Glutamatergic neuron (in vitro differentiated cells): ENCODE results near the gene GRIP2. TPM values are rescaled to one million over a fixed set of nuclear protein-coding genes. Genes with fewer than 3 reads are reported as not detected.

Experiments used
- DNase-seq: peaks from one replicate; pipeline ENCODE4 v3.0.0; 2022
- H3K27ac Mint-ChIP-seq: one replicate; pipeline ENCODE4 v1.8.0; 2020; ENCODE audit warnings: mild to moderate bottlenecking, mixed read lengths, inconsistent platforms; ENCODE audit not compliant: unreplicated experiment
- H3K27me3 Mint-ChIP-seq: one replicate; pipeline ENCODE4 v1.8.0; 2020; ENCODE audit warnings: mild to moderate bottlenecking, moderate library complexity, mixed read lengths, inconsistent platforms; ENCODE audit not compliant: unreplicated experiment
- H3K36me3 Mint-ChIP-seq: one replicate; pipeline ENCODE4 v1.8.0; 2020; ENCODE audit warnings: mild to moderate bottlenecking, mixed read lengths, inconsistent platforms; ENCODE audit not compliant: unreplicated experiment
- H3K4me1 Mint-ChIP-seq: one replicate; pipeline ENCODE4 v1.8.0; 2020; ENCODE audit warnings: mild to moderate bottlenecking, low read depth, mixed read lengths, inconsistent platforms; ENCODE audit not compliant: unreplicated experiment
- H3K4me3 Mint-ChIP-seq: one replicate; pipeline ENCODE4 v1.8.0; 2020; ENCODE audit warnings: mild to moderate bottlenecking, mixed read lengths, inconsistent platforms; ENCODE audit not compliant: unreplicated experiment
- H3K9me3 Mint-ChIP-seq: one replicate; pipeline ENCODE4 v1.8.0; 2020; ENCODE audit warnings: mild to moderate bottlenecking, moderate library complexity, mixed read lengths, inconsistent platforms; ENCODE audit not compliant: unreplicated experiment
- total RNA-seq: library from RNA; stranded (reverse); fragmentation: NEBNext Ultra II Directional; extraction: Animal tissue kit (Norgen Biotek cat#: 25700); gene quantifications from one replicate; pipeline ENCODE4 v1.2.1, GENCODE V29; 2021; ENCODE audit not compliant: unreplicated experiment
- TF ChIP-seq, protein P1 (sequence below): fragments of 200-600 bp; sonication (generic); IDR thresholded peaks from one replicate; pipeline ENCODE4 v1.5.0; 2021; ENCODE audit not compliant: partially characterized antibody, unreplicated experiment

GRIP2 gene
- total RNA-seq, 1 donor from 2014 or later: 0.34 TPM

DNA sequence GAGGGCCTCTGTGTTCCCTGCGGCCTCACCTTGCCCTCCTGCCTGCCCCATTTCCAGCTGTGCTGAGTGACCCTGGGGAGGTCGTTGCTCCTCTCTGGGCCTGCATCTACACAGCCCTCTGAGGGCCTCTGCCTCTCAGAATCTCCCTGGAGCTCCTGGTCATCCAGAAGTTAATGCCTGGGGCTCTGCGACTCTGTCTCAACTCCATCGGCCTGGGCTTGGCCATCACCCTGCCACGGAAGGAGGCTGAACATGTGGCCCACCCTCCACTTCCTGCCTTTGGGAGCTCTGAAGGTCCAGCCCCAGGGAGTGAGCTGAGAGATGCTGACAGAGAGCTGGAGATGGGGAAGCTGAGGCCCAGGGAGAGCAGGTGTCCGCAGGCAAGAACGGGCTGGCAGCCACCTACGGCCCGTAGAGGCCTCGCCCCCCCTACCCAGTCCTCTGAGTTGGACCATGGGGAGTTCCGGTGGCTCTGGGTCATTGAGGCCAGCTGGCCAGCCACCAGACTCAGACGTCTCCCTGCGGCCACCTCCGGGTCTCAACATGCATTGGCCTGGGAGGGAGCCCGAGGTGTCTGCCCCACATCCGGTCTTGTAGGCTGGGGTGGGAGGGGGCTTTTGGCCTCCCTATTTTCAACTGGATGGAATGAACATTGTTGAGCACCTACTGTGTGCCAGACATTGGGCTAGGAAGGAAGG, 34.2 kb downstream of the GRIP2 start:
- Mint-ChIP-seq H3K36me3 (peaks cover 5% of the 10 kb centered on the region), H3K4me3 (no peak overlapping the region), H3K27ac (no peak overlapping the region), H3K4me1 (no peaks in the 10 kb centered on the region), H3K9me3 (peaks cover 7% of the 10 kb centered on the region), H3K27me3 (peaks cover 5% of the 10 kb centered on the region)
- no peak for DNase-seq
- TF ChIP-seq, protein P1, sequence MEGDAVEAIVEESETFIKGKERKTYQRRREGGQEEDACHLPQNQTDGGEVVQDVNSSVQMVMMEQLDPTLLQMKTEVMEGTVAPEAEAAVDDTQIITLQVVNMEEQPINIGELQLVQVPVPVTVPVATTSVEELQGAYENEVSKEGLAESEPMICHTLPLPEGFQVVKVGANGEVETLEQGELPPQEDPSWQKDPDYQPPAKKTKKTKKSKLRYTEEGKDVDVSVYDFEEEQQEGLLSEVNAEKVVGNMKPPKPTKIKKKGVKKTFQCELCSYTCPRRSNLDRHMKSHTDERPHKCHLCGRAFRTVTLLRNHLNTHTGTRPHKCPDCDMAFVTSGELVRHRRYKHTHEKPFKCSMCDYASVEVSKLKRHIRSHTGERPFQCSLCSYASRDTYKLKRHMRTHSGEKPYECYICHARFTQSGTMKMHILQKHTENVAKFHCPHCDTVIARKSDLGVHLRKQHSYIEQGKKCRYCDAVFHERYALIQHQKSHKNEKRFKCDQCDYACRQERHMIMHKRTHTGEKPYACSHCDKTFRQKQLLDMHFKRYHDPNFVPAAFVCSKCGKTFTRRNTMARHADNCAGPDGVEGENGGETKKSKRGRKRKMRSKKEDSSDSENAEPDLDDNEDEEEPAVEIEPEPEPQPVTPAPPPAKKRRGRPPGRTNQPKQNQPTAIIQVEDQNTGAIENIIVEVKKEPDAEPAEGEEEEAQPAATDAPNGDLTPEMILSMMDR: no peak

DNA sequence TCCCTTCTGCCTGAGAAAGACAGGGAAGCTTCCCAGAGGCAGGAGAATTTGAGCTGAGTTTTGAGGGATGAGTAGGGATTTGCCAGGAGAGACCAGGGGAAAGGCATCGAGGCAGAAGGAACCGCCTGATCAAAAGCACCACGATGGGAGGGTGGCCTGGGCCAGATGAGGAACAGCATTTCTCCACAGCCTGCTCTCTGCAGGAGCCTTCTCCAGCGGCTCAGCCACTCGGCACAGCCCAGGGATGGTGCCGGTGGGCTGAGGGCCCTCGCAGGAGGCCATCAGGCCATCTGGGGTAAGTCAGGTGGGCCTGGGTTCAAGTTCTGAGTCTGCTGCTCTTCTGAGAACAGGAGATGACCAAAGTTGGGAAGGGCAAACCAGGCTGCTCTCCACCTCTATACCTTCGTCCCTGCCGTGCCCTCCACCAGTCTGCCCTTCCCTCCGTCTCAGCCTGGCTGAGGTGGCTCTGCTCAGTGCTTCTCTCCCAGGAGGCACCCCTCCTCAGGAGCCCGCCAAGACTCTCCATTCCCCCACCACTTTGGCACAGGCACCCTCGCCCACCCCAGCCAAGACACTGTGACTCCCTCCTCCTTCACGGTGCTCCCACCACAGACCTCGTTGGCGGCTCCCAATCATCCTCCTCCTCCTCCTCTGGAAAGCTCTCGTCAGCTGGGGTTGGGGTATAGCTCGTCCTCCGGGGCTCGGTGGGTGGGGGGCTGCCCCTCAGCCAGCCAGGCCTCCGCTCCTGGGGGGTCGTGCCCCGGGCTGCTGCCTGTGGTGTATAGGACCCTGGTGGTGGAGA, 34.9 kb downstream of the GRIP2 start:
- peaks cover 6% of the 10 kb centered on the region for H3K36me3 Mint-ChIP-seq
- no peak overlapping the region for H3K4me3 Mint-ChIP-seq
- DNase-seq: no peak
- peaks cover 7% of the 10 kb centered on the region for H3K9me3 Mint-ChIP-seq
- peaks cover 5% of the 10 kb centered on the region for H3K27me3 Mint-ChIP-seq
- no peaks in the 10 kb centered on the region for H3K4me1 Mint-ChIP-seq
- H3K27ac Mint-ChIP-seq: no peak overlapping the region
- TF ChIP-seq, protein P1: no peak

DNA sequence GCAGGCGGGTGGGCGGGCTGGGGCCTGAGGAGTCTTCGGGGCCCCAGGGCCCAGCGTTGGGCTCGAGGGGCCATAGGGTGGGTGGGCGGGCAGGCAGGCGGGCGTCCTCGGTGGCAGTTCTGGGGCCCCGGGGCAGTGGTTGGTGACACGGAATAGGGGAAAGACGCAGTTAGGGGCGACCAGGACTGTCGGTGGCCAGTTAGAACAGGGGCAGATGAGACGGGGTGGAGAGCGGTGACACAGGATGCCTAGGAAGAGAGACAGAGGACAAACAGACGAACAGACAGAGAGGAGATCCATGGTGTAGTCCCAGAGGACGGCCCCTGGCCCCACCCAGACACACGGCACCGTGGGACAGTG, 36.5 kb downstream of the GRIP2 start:
- H3K4me1 Mint-ChIP-seq: no peaks in the 10 kb centered on the region
- TF ChIP-seq, protein P1: no peak
- no peak overlapping the region for H3K4me3 Mint-ChIP-seq
- peaks cover 11% of the 10 kb centered on the region for H3K36me3 Mint-ChIP-seq
- DNase-seq: peak; percentile 6
- H3K27me3 Mint-ChIP-seq: peaks cover 5% of the 10 kb centered on the region
- H3K9me3 Mint-ChIP-seq: peaks cover 7% of the 10 kb centered on the region
- no peak overlapping the region for H3K27ac Mint-ChIP-seq

DNA sequence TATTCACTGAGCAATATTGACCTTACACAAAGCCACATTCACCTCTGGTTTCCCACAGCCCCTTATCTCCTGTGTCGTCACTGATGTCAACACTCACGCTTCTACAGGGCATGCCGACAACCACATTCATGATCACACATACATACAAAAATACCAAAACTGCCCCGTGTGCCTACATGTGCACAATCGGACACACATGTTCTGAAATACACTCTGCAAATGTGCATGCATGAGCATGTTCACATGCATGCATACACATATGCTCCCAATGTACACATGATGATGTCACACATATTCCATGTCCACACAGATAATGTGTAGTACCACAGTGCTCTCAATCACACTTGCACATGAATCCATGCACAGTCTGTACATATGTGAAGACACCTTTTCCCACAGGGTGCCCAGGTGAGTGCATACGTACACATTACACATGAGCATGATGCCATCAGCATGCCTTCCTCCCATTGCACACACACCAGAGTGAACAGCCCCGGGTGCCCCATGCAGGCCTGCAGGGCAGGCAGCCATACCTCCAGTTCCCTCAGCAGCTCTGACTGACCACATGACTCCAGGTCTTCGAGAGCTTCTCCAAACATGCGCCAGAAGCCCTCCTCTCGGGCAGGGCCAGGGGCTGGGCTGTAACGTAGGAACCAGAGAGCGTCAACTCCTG, 37.0 kb downstream of the GRIP2 start:
- peak; percentile 4 for DNase-seq
- Mint-ChIP-seq H3K4me3 (no peak overlapping the region), H3K27me3 (peaks cover 5% of the 10 kb centered on the region), H3K9me3 (peaks cover 7% of the 10 kb centered on the region), H3K27ac (no peak overlapping the region), H3K36me3 (peaks cover 11% of the 10 kb centered on the region), H3K4me1 (no peaks in the 10 kb centered on the region)
- TF ChIP-seq, protein P1: no peak
